Body of pancreas (tissue), 4 donors: ENCODE measurements around the gene SRGAP1.

ENCODE experiments used
- POLR2A ChIP-seq, 3 donors: fragments of 450-650 bp; IDR thresholded peaks; one replicate each; pipeline ENCODE4 v1.6.1; 2016; ENCODE audit warnings: antibody characterized with exemption in 3 of 3, mild to moderate bottlenecking in 2 of 3
- TF ChIP-seq, protein P1 (sequence below), 7 experiments: fragments of 450-650 bp in 4 of 7; fragments of 200-600 bp in 3 of 7; sonication (generic) in 3 of 7; IDR thresholded peaks; one replicate each; pipeline ENCODE4 v1.5.1; 2016 to 2019; ENCODE audit warnings: antibody characterized with exemption in 7 of 7

DNA sequence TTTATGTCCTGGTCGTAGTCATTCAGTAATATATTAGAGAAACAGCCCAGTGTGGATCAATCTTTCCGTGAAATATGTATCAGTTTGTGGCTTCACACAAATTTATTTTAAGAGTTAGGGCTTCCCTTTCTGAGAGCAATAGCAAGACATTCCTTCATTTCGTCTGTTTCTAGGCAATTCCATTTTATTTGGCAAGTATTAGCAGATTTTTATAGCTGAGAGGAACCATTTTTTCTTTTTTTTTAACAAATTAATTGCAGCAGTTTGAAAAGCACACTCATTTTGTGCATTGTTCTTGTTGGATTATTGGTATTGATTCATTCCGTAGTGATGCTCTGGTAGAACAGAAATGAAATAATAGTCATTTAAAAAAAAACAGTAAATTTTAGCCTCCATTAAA is 132.9 kb downstream of the SRGAP1 start:
- TF ChIP-seq, protein P1, sequence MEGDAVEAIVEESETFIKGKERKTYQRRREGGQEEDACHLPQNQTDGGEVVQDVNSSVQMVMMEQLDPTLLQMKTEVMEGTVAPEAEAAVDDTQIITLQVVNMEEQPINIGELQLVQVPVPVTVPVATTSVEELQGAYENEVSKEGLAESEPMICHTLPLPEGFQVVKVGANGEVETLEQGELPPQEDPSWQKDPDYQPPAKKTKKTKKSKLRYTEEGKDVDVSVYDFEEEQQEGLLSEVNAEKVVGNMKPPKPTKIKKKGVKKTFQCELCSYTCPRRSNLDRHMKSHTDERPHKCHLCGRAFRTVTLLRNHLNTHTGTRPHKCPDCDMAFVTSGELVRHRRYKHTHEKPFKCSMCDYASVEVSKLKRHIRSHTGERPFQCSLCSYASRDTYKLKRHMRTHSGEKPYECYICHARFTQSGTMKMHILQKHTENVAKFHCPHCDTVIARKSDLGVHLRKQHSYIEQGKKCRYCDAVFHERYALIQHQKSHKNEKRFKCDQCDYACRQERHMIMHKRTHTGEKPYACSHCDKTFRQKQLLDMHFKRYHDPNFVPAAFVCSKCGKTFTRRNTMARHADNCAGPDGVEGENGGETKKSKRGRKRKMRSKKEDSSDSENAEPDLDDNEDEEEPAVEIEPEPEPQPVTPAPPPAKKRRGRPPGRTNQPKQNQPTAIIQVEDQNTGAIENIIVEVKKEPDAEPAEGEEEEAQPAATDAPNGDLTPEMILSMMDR (IDR thresholded peaks at IDR 0.05), result no peak
- TF ChIP-seq POLR2A (IDR thresholded peaks at IDR 0.05), result no peak
